Cardiac fibroblast (primary cell): ENCODE data around the gene COL11A2.

ENCODE experiments used
- DNase-seq, 2 donors: peaks; one replicate each; pipeline versions ENCODE4 v3.0.0 to v3.0.0-alpha.2; 2010; ENCODE audit warnings: low read depth in 2 of 2
- H3K4me3 ChIP-seq, 2 donors: replicated peaks in 1 of 2; 1 replicate in 1 of 2; 2 replicates in 1 of 2; pipeline ENCODE4 v1.5.1; 2011; ENCODE audit warnings: low read depth in 2 of 2, low read length in 2 of 2, mild to moderate bottlenecking in 2 of 2, moderate library complexity in 1 of 2
- CTCF ChIP-seq: IDR thresholded peaks from one replicate; pipeline ENCODE4 v1.5.1; 2011; ENCODE audit warnings: low read depth, mild to moderate bottlenecking, low read length, inconsistent platforms

Gene COL11A2

DNA sequence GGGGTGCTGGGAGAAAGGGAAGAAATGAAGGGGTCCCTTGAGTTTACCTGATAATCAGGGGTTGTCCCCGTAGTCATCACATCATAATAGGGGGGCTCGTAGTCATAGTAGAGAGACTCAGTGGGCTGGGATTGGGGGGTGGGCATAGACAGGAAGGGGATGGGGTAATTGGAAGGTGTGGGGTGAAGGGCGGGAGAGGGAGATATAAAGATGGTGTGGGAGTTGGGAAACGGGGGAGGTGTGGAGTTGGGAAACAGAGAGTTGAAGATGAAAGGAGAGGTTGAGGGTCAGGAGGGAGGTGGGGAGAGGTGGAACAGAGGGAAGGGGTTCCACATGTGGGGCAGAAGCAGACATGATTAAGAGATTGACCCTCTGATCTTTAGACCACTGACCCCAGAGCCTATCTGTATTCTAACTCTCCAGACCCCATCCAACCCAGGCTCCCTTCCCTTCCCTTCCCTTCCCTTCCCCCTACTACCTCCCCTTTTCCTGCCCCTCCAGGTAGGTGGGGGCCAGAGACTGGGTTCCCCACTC is 6.5 kb downstream of the COL11A2 start:
- no peak for DNase-seq
- H3K4me3 ChIP-seq: no peak overlapping the region

DNA sequence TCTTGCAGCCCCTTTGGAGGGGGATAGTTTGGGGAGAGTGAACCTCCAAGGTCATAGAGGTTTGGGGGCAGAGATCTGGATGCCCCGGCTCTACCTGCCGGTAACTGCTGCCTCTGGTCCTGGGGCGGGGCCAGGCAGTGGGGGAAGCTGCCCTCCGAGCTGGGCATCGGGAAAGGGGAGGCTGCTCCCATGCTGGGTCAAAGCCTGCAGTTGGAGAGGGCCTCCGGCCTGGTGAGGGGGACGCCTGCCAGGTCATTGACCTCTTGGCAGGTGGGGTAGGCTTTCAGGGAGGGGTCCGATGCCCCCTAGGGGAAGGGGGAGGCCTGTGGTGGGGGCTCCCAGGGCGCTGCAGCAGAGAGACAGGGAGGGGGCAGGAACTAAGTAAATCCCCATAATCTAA is 7.1 kb downstream of the COL11A2 start:
- no peak for DNase-seq

More for the DNA sequence above, 6.5 kb downstream of the COL11A2 start:
- no peak for TF ChIP-seq CTCF

DNA sequence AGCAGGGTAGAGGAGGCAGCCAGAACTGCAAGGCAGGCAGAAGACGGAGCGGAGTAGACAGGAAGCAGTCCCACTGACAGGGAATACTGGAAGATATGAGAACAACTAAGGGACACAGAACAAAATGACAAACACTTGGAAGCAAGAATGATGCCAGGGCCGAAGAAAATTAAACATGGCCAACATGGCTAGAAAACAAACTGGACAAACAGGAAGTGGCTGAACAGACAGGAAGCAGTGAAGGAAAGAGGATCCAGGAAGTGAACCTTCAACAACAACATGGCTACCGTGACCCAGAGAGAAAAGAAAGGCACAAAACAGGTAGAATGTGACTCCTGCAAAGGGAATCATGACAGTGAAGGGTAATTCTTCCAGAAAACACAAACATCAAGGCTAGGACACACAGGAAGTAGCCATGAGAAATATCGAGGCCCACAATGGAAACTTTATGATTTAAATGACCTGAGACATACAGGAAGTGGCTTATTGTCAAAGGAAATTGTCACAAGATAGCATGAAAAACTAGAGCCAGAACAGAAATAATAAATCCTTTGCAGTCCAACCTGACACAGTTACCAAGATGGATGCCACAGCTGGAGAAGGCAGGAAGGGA is 9.1 kb downstream of the COL11A2 start:
- no peak for TF ChIP-seq CTCF
- H3K4me3 ChIP-seq: no peak overlapping the region
- DNase-seq: no peak

More for the DNA sequence above, 7.1 kb downstream of the COL11A2 start:
- no peak for TF ChIP-seq CTCF
- H3K4me3 ChIP-seq: no peak overlapping the region

GRCh38 chr6:33181141-33181540 is 11.1 kb downstream of the COL11A2 start:
- no peak for DNase-seq
- no peak for TF ChIP-seq CTCF
- no peak overlapping the region for H3K4me3 ChIP-seq

DNA sequence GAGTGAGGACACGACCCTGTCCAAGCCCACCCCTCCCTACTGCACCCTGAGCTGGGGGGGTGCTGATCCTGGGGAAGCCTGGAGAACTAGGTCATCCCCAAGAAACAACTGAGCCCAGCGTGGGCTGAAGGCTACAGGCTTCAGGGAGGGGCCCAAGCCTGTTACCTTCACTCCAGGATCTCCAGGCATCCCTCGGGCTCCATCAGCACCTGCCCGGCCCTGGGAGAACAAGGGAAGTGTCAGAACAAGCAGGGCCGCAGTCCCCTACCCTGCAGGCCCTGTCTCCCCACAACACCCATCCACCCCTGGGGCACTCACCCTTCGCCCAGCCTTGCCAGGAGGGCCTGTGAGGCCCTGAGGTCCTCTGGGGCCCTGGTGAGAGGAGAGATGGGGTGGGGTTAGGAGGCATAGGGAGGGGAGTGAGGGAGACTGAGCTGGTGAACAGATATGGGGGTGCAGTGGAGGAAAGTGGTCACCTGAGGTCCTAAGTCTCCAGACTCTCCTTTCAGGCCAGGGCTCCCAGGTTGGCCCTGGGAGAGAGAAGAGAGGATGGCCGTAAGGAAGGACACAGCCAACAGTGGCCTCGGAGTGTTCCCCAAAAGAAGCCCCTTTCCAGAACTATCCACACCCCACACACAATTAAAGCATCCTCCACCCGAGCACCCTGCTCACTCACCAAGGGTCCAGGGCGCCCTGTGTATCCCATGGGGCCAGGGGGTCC is 13.4 kb downstream of the COL11A2 start:
- no peak for TF ChIP-seq CTCF
- no peak for DNase-seq
- H3K4me3 ChIP-seq: no peak overlapping the region

DNA sequence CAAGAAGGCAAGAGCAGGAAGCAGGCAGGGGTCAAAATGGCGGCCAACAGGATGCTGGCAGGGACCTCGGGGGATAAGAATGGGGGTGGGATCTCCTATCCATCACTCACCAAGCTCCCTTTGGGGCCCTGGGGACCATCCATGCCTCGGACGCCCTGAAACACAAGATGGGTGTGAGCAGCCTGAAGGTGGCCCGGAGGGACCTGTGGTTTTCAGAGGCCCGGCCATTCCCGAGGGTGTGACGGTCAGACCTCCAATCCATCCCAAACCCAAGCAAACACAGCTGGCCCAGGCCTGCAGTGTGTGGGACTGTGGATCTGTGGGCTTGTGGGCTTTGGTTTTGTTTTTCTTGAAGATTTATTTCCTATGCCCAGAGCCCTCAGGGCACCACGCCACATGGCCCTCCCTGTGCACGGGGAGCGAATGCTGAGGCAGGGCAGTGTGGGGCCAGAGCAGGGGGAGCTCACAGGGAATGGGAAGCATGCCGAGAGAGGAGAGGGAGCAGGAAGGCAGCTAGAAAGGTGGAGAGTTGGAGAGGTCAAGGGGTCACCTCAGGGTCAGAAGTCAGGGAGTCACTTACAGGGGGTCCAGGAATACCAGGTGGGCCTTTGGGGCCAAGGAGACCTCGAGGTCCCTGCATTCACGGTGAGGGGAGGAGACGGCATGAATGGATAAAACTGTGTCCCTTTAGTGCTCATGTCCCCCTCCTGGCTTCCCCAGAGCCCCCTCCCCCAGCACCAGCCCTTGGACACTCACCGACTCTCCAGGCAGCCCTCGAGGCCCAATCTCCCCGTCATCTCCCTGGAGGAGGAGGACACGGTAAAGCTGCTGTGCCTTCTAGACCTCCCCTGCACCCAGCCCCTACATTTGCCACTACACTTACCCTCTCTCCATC is 14.5 kb downstream of the COL11A2 start:
- H3K4me3 ChIP-seq: no peak overlapping the region
- DNase-seq: no peak
- TF ChIP-seq CTCF: no peak
